AG04450 (cell line): ENCODE results near the gene ZDHHC23. TPM values are rescaled to one million over a fixed set of nuclear protein-coding genes. Genes with fewer than 3 reads are reported as not detected.
A peak's percentile ranks its signal among the peaks of the same experiment; 100 is the strongest.

Source experiments
- CTCF ChIA-PET: fragments of 300-600, 350-600 bp; formaldehyde crosslinking; extraction: SDS; loops from one replicate; lab custom pipeline; 2022; ENCODE audit warnings: antibody characterized with exemption, inconsistent platforms; lab: Charles Lee
- POLR2A ChIA-PET: fragments of 350-600 bp; formaldehyde crosslinking; extraction: SDS; loops from one replicate; lab custom pipeline; 2021; ENCODE audit warnings: antibody characterized with exemption, inconsistent platforms; lab: Yijun Ruan, JAX
- DNase-seq: peaks from one replicate; pipeline ENCODE4 v3.0.0-alpha.2; 2011; ENCODE audit warnings: low read depth, low spot score
- H3K27ac ChIP-seq: one replicate; pipeline ENCODE4 v1.5.1; 2012; ENCODE audit warnings: low read depth, low read length, control low read depth
- H3K27me3 ChIP-seq: one replicate; pipeline ENCODE4 v1.6.0; 2012; ENCODE audit warnings: low read length; ENCODE audit not compliant: control insufficient read depth, insufficient read depth
- H3K4me3 ChIP-seq: 2 replicates; pipeline ENCODE4 v1.5.1; 2011; ENCODE audit warnings: mild to moderate bottlenecking, low read depth, low read length, control low read depth
- H3K9me3 ChIP-seq: 2 replicates; pipeline ENCODE4 v1.5.1; 2012; ENCODE audit warnings: low read length; ENCODE audit not compliant: control insufficient read depth, insufficient read depth
- polyA minus RNA-seq: library from RNA; depleted of rRNA, polyadenylated mRNA; stranded (reverse); fragments of >200 nt; gene quantifications from 2 replicates; pipeline ENCODE4 v1.2.3, GENCODE V29; 2011; rRNA and poly(A)+ RNA removed
- polyA plus RNA-seq: library from polyadenylated mRNA; depleted of rRNA; stranded (reverse); fragments of >200 nt; gene quantifications from 2 replicates; pipeline ENCODE4 v1.2.3, GENCODE V29; 2011; rRNA removed
- TF ChIP-seq, protein P1 (sequence below): IDR thresholded peaks from 2 replicates; pipeline ENCODE4 v1.5.1; 2011; ENCODE audit warnings: low read depth, low read length, control low read depth, inconsistent platforms

ZDHHC23 gene, protein sequence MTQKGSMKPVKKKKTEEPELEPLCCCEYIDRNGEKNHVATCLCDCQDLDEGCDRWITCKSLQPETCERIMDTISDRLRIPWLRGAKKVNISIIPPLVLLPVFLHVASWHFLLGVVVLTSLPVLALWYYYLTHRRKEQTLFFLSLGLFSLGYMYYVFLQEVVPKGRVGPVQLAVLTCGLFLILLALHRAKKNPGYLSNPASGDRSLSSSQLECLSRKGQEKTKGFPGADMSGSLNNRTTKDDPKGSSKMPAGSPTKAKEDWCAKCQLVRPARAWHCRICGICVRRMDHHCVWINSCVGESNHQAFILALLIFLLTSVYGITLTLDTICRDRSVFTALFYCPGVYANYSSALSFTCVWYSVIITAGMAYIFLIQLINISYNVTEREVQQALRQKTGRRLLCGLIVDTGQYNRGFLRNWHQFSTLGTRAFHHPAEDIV
- polyA plus RNA-seq (0.58 and 0.79 TPM in 2 replicates), polyA minus RNA-seq (0.96 and 1.0 TPM in 2 replicates)

DNA sequence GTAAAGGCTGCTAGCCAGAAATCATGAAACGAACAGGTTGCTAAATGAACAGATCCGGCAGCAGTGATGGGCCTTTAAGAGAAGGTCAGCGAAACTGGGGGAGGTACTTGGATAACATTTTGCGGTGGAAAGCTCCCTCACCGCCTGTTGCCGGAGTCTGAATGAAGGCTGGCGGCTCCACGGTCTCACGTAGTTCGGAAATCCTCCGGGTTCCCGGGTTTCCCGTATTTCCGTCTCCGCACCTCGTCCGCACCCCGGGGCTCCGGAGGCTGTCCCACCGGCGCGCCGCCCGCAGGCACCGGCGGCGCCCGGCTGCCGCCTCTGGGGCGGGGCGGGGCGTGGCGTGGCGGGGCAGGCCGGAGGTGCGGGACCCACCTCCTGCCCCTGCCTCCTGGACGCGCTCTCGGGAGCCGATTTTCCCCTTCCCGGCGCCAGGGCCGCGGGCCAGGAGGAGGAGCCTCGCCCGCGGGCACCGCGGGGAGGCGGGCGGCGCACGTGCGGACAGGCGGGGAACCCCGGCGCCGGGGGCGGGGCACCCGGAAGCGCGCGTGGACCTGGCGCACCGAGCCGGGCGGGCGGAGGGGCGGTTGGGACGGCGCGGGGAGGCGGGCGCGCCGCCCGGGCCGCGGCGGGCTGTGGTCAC lies at the start of gene ZDHHC23:
TSS of gene ZDHHC23 (plus strand) at position 642 of the 643 bp plus-strand sequence. CDS start 790 bp downstream, outside the sequence.
- Histone ChIP-seq H3K4me3 (peak within 1 kb of the TSS; percentile 69), H3K27ac (no peak within 1 kb of the TSS), H3K9me3 (peaks cover 4% of the 10 kb centered on the region; the same call in 1 of the 2 replicates), H3K27me3 (peaks cover 16% of the 10 kb centered on the region)
- no peak for DNase-seq
- ChIA-PET POLR2A (no interaction called here), CTCF (interaction anchor here (0.7 kb wide), 1 partner anchor 452 kb away, joined by 5 read pairs; no protein-coding TSS in a partner anchor)
- TF ChIP-seq, protein P1, sequence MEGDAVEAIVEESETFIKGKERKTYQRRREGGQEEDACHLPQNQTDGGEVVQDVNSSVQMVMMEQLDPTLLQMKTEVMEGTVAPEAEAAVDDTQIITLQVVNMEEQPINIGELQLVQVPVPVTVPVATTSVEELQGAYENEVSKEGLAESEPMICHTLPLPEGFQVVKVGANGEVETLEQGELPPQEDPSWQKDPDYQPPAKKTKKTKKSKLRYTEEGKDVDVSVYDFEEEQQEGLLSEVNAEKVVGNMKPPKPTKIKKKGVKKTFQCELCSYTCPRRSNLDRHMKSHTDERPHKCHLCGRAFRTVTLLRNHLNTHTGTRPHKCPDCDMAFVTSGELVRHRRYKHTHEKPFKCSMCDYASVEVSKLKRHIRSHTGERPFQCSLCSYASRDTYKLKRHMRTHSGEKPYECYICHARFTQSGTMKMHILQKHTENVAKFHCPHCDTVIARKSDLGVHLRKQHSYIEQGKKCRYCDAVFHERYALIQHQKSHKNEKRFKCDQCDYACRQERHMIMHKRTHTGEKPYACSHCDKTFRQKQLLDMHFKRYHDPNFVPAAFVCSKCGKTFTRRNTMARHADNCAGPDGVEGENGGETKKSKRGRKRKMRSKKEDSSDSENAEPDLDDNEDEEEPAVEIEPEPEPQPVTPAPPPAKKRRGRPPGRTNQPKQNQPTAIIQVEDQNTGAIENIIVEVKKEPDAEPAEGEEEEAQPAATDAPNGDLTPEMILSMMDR, result no peak

DNA sequence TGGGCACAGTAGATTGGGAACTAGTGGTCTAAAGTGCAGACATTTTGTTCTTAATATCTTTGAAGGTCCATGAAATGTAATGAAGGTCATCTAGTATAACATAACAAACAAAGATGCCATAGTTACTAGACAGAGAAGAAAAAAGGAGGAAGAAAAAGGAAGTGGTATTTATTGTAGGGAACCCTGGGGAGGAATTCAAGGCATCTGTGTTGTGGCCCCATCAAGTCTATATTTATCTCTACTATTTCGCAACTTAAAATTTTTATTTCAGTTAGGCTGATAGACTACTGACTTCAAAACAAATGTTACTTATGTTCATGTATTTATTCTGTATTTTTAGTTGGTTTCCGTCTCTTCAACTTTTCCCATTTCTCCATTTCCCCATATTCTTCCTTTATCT lies 48.9 kb upstream of the ZDHHC23 start:
- no peak overlapping the region for H3K27ac ChIP-seq
- TF ChIP-seq, protein P1, result no peak
- no peaks in the 10 kb centered on the region for H3K27me3 ChIP-seq
- POLR2A ChIA-PET, result no interaction called here
- H3K9me3 ChIP-seq, result no peaks in the 10 kb centered on the region
- CTCF ChIA-PET, result interaction anchor here (1.7 kb wide), 1 partner anchor 163 kb away, joined by 7 read pairs; no protein-coding TSS in a partner anchor
- no peak overlapping the region for H3K4me3 ChIP-seq
- DNase-seq, result no peak

DNA sequence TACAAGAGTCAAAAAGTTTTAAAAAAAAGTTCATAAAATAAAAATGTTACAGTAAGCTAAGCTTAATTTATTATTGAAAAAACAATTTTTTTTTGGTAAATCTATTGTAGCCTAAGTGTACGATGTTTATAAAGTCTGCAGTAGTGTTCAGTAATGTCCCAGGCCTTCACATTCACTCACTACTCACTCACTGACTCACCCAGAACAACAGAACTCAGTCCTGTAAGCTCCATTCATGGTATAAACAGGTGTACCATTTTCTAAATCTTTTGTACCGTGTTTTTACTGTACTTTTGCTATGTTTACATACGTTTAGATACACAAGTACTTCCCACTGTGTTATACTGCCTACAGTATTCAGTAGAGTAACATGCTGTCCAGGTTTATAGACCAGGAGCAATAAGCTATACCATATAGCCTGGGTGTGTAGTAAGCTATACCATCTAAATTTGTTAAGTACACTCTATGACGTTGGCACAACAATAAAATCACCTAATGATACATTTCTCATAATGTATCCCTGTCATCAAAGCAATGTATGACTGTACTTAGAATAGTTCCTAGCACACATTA lies 41.2 kb upstream of the ZDHHC23 start:
- H3K27ac ChIP-seq, result no peak overlapping the region
- no peak for DNase-seq
- ChIA-PET CTCF (interaction anchor here (4.0 kb wide), 1 partner anchor 62 kb away, joined by 16 read pairs; no protein-coding TSS in a partner anchor), POLR2A (no interaction called here)
- TF ChIP-seq, protein P1, result no peak
- no peaks in the 10 kb centered on the region for H3K27me3 ChIP-seq
- H3K4me3 ChIP-seq, result no peak overlapping the region
- H3K9me3 ChIP-seq, result peaks cover 4% of the 10 kb centered on the region

DNA sequence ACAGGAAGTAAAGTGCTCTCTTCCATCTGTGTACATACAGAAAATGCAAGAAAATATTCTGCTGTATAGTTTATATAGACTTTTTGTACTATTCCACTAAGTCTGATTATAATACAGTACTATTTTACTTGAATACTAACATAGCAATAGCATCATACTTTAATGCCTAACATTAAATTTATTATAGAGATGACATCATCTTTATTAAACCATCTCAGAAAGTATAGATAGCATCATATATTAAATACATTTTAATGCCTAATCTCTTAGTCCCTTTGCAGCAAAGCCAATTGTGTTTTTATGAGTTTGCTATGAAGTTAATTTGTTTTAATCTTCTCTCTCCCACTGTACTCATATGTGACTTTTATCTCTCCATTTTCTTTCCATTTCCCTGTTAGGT lies 39.7 kb upstream of the ZDHHC23 start:
- H3K27me3 ChIP-seq, result no peaks in the 10 kb centered on the region
- ChIA-PET POLR2A (no interaction called here), CTCF (interaction anchor here (1.2 to 4.0 kb wide), 3 partner anchors 63 to 172 kb away, joined by 4 to 16 read pairs (median 5); no protein-coding TSS in a partner anchor)
- TF ChIP-seq, protein P1, result no peak
- no peak overlapping the region for H3K27ac ChIP-seq
- no peak overlapping the region for H3K4me3 ChIP-seq
- peaks cover 4% of the 10 kb centered on the region for H3K9me3 ChIP-seq
- no peak for DNase-seq
